Fibroblast of lung (primary cell): ENCODE measurements around the gene NCF4.

Experiments used
- EZH2 ChIP-seq: IDR thresholded peaks from 2 replicates; pipeline ENCODE4 v1.5.1; 2012; ENCODE audit warnings: low read length, control low read depth, mild to moderate bottlenecking; ENCODE audit errors: missing control alignments
- TF ChIP-seq, protein P1 (sequence below), 2 donors: IDR thresholded peaks in 1 of 2; conservative IDR thresholded peaks in 1 of 2; 1 replicate in 1 of 2; 2 replicates in 1 of 2; pipeline ENCODE4 v1.5.1; 2011 to 2012; ENCODE audit warnings: low read length in 2 of 2, control low read depth in 1 of 2, inconsistent platforms in 1 of 2, low read depth in 1 of 2, mild to moderate bottlenecking in 1 of 2

DNA sequence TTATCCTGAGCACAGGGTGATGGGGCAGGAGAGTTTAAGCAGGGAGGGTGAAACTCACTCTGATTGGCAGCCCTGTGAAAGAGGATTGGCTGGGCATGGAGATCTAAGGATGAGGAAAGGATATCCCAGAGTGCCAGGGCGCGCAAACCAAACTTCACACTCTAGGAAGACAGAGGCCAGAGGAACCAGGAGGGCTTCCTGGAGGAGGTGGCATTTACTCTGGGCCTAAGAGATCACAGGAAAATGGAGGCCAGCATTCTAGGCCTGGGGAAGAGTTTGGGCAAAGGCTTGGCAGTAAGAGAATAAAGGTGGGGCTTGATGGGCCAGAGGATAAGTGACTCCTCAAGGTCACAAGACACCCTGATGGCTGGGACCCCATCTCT is 377 bp upstream of the NCF4 start:
- TF ChIP-seq, protein P1, sequence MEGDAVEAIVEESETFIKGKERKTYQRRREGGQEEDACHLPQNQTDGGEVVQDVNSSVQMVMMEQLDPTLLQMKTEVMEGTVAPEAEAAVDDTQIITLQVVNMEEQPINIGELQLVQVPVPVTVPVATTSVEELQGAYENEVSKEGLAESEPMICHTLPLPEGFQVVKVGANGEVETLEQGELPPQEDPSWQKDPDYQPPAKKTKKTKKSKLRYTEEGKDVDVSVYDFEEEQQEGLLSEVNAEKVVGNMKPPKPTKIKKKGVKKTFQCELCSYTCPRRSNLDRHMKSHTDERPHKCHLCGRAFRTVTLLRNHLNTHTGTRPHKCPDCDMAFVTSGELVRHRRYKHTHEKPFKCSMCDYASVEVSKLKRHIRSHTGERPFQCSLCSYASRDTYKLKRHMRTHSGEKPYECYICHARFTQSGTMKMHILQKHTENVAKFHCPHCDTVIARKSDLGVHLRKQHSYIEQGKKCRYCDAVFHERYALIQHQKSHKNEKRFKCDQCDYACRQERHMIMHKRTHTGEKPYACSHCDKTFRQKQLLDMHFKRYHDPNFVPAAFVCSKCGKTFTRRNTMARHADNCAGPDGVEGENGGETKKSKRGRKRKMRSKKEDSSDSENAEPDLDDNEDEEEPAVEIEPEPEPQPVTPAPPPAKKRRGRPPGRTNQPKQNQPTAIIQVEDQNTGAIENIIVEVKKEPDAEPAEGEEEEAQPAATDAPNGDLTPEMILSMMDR (conservative IDR thresholded peaks at IDR 0.05 in 1 of 2, IDR thresholded peaks at IDR 0.05 in 1 of 2; ENCODE audit: low read depth in 1 of 2, low read length in 2 of 2) = no peak
- TF ChIP-seq EZH2 = no peak
